GM21723 (cell line): ENCODE results near the gene SPINK1.
"Not testable (repeated sequence)": the region's sequence is repeated elsewhere in the genome, so short reads cannot be mapped to it uniquely, and the experiment has no call there.

ENCODE experiments used
- ATAC-seq: cut with Tn5 transposase; IDR thresholded peaks from one replicate; pipeline ENCODE4 v1.9.1; 2021; ENCODE audit warnings: mild to moderate bottlenecking, moderate library complexity; ENCODE audit not compliant: unreplicated experiment

Gene SPINK1

GRCh38 chr5:147831465-147831864 is at the start of gene SPINK1:
Gene SPINK1 (minus strand): TSS chr5:147831671. CDS start chr5:147831577, 94 bp downstream.
- no peak for ATAC-seq

GRCh38 chr5:147880487-147880886 is 49.0 kb upstream of the SPINK1 start:
- no peak for ATAC-seq

GRCh38 chr5:147879784-147880183 is 48.3 kb upstream of the SPINK1 start:
- no peak for ATAC-seq

GRCh38 chr5:147878066-147878759 is 46.7 kb upstream of the SPINK1 start, which contains the start of gene SCGB3A2:
Gene SCGB3A2 (plus strand): TSS chr5:147878711. CDS start chr5:147878804, 93 bp downstream.
- no peak for ATAC-seq

- no peak for ATAC-seq
Measured at GRCh38 chr5:147876626-147877025, 45.2 kb upstream of the SPINK1 start.

GRCh38 chr5:147876141-147876540 is 44.7 kb upstream of the SPINK1 start:
- no peak for ATAC-seq

GRCh38 chr5:147874910-147875367 is 43.5 kb upstream of the SPINK1 start:
- ATAC-seq = no peak

GRCh38 chr5:147874118-147874875 is 42.8 kb upstream of the SPINK1 start:
- not testable (repeated sequence) for ATAC-seq

GRCh38 chr5:147872744-147873435 is 41.4 kb upstream of the SPINK1 start:
- not testable (repeated sequence) for ATAC-seq

- not testable (repeated sequence) for ATAC-seq
Measured at GRCh38 chr5:147871980-147872549, 40.6 kb upstream of the SPINK1 start.

- not testable (repeated sequence) for ATAC-seq
Measured at GRCh38 chr5:147869892-147870291, 38.4 kb upstream of the SPINK1 start.

GRCh38 chr5:147869112-147869511 is 37.6 kb upstream of the SPINK1 start:
- ATAC-seq = no peak

GRCh38 chr5:147863454-147864158 is 32.1 kb upstream of the SPINK1 start:
- ATAC-seq = no peak

GRCh38 chr5:147860641-147861025 is 29.2 kb upstream of the SPINK1 start:
- ATAC-seq = no peak

- ATAC-seq = no peak
Measured at GRCh38 chr5:147859962-147860640, 28.6 kb upstream of the SPINK1 start.

GRCh38 chr5:147858565-147858964 is 27.1 kb upstream of the SPINK1 start:
- no peak for ATAC-seq

GRCh38 chr5:147857302-147858129 is 26.0 kb upstream of the SPINK1 start:
- peak; percentile 95 for ATAC-seq

GRCh38 chr5:147856801-147857200 is 25.3 kb upstream of the SPINK1 start:
- no peak for ATAC-seq

GRCh38 chr5:147855774-147856069 is 24.3 kb upstream of the SPINK1 start:
- ATAC-seq = no peak
